B cell (primary cell): ENCODE data around the gene FHDC1. TPM values are rescaled to one million over a fixed set of nuclear protein-coding genes. Genes with fewer than 3 reads are reported as not detected.
A peak's percentile ranks its signal among the peaks of the same experiment; 100 is the strongest.

Source experiments
- ATAC-seq: fragments of 200-7000 bp; cut with Tn5 transposase; one replicate; pipeline ENCODE4 v1.10.0; 2021; ENCODE audit warnings: low read depth, mild to moderate bottlenecking, moderate number of reproducible peaks, moderate library complexity
- CTCF ChIA-PET: fragments of 350-600 bp; sonication (Branson Sonifier 250); formaldehyde crosslinking; loops from one replicate; lab custom pipeline; 2021; ENCODE audit warnings: antibody characterized with exemption, inconsistent platforms; lab: Charles Lee
- POLR2A ChIA-PET: fragments of 350-600 bp; sonication (Branson Sonifier 250); formaldehyde crosslinking; loops from one replicate; lab custom pipeline; 2021; ENCODE audit warnings: antibody characterized with exemption; lab: Charles Lee
- DNase-seq: peaks from one replicate; pipeline ENCODE4 v3.0.0; 2013
- H2AFZ ChIP-seq: 2 replicates; pipeline ENCODE4 v1.6.1; 2012; ENCODE audit warnings: mild to moderate bottlenecking, low read depth, low read length; ENCODE audit not compliant: insufficient read depth, poor library complexity, severe bottlenecking
- H3K27ac ChIP-seq, 2 donors: 1 replicate in 1 of 2; 2 replicates in 1 of 2; pipeline ENCODE4 v1.5.1; 2012 to 2013; ENCODE audit warnings: low read length in 2 of 2, mild to moderate bottlenecking in 2 of 2, moderate library complexity in 1 of 2
- H3K27me3 ChIP-seq, 4 experiments: fragments of 200-600 bp in 1 of 4; sonication (generic) in 1 of 4; replicated peaks in 1 of 4; 1 replicate in 2 of 4; 2 replicates in 2 of 4; pipeline versions ENCODE4 v1.6.1 to v1.7.0; 2013 to 2016; ENCODE audit warnings: low read length in 3 of 4, mild to moderate bottlenecking in 2 of 4, mixed read lengths in 1 of 4, moderate library complexity in 1 of 4; ENCODE audit not compliant: insufficient read depth in 4 of 4, control insufficient read depth in 3 of 4; ENCODE audit errors: control extremely low read depth in 1 of 4
- H3K36me3 ChIP-seq, 2 experiments: replicated peaks in 1 of 2; 1 replicate in 1 of 2; 2 replicates in 1 of 2; pipeline versions ENCODE4 v1.6.1 to v1.7.1; 2013; ENCODE audit warnings: low read length in 1 of 2; ENCODE audit not compliant: insufficient read depth in 2 of 2, control insufficient read depth in 1 of 2; ENCODE audit errors: control extremely low read depth in 1 of 2, extremely low read depth in 1 of 2
- H3K4me1 ChIP-seq, 2 donors: fragments of 200-600 bp in 1 of 2; sonication (generic) in 1 of 2; 1 replicate in 1 of 2; 2 replicates in 1 of 2; pipeline versions ENCODE4 v1.5.1 to v1.6.1; 2013 to 2017; ENCODE audit warnings: low read length in 2 of 2; ENCODE audit not compliant: control insufficient read depth in 2 of 2, insufficient read depth in 2 of 2
- H3K4me2 ChIP-seq: replicated peaks from 2 replicates; pipeline ENCODE3; 2012; ENCODE audit warnings: mild to moderate bottlenecking, low read depth, low read length; ENCODE audit not compliant: poor library complexity, severe bottlenecking
- H3K4me3 ChIP-seq, 5 experiments: fragments of 200-600 bp in 1 of 5; sonication (generic) in 1 of 5; 1 replicate in 3 of 5; 2 replicates in 2 of 5; pipeline versions ENCODE4 v1.5.1 to v1.7.0; 2011 to 2016; ENCODE audit warnings: low read length in 4 of 5, mild to moderate bottlenecking in 4 of 5, low read depth in 2 of 5, control low read depth in 1 of 5, moderate library complexity in 1 of 5; ENCODE audit not compliant: insufficient read depth in 1 of 5; ENCODE audit errors: control extremely low read depth in 1 of 5, extremely low read depth in 1 of 5
- H3K79me2 ChIP-seq: fragments of 200-600 bp; sonication (generic); one replicate; pipeline ENCODE4 v1.6.0; 2016; ENCODE audit warnings: low read length; ENCODE audit not compliant: control insufficient read depth, insufficient read depth
- H3K9ac ChIP-seq: fragments of 200-600 bp; sonication (generic); 2 replicates; pipeline ENCODE4 v1.6.1; 2017; ENCODE audit warnings: mild to moderate bottlenecking, low read length, moderate library complexity
- H3K9me3 ChIP-seq, 3 donors: one replicate each; pipeline versions ENCODE4 v1.6.1 to v1.7.1; 2013; ENCODE audit warnings: low read length in 2 of 3; ENCODE audit not compliant: control insufficient read depth in 2 of 3, insufficient read depth in 1 of 3; ENCODE audit errors: control extremely low read depth in 1 of 3
- H4K20me1 ChIP-seq: 2 replicates; pipeline ENCODE4 v1.6.0; 2012; ENCODE audit warnings: mild to moderate bottlenecking, low read length; ENCODE audit not compliant: insufficient read depth, control insufficient read depth, poor library complexity, severe bottlenecking
- H3K27ac Mint-ChIP-seq: one replicate; pipeline ENCODE4 v1.8.0; 2021; ENCODE audit warnings: mixed read lengths
- H3K27me3 Mint-ChIP-seq: one replicate; pipeline ENCODE4 v1.8.0; 2021; ENCODE audit warnings: mixed read lengths
- H3K4me1 Mint-ChIP-seq: one replicate; pipeline ENCODE4 v1.8.0; 2021; ENCODE audit warnings: mixed read lengths
- H3K4me3 Mint-ChIP-seq: one replicate; pipeline ENCODE4 v1.8.0; 2021; ENCODE audit warnings: mixed read lengths
- H3K9me3 Mint-ChIP-seq: one replicate; pipeline ENCODE4 v1.8.0; 2022; ENCODE audit warnings: mixed read lengths; ENCODE audit not compliant: insufficient read depth
- EZH2 ChIP-seq: IDR thresholded peaks from 2 replicates; pipeline ENCODE4 v1.6.1; 2012; ENCODE audit warnings: borderline replicate concordance, low read depth, mild to moderate bottlenecking, moderate library complexity, low read length; ENCODE audit not compliant: insufficient read depth, poor library complexity, severe bottlenecking
- WGBS: methylation state at CpG from one replicate; pipeline ENCODE4 v1.1.5; 2013; ENCODE audit warnings: missing lambda C conversion rate; ENCODE audit not compliant: insufficient coverage; 5-methylcytosine and 5-hydroxymethylcytosine counted together
- intact Hi-C: fragments of 100-400 bp; cut with micrococcal nuclease; formaldehyde crosslinking; loops from one replicate; pipeline ENCODE4 v1.10.0; 2022
- polyA plus RNA-seq: library from polyadenylated mRNA; depleted of rRNA; stranded (reverse); fragments of >200 nt; gene quantifications from 2 replicates; pipeline ENCODE4 v1.2.3, GENCODE V29; 2012
- total RNA-seq, 2 donors: library from RNA; stranded (reverse); fragments of 120-200 nt in 1 of 2; gene quantifications; 1 replicate in 1 of 2; 2 replicates in 1 of 2; pipeline versions ENCODE4 v1.2.3 to v1.2.4, GENCODE V29; 2013 to 2022
- TF ChIP-seq, protein P1 (sequence below): fragments of 200-600 bp; IDR thresholded peaks from one replicate; pipeline ENCODE4 v1.8.0; 2022; ENCODE audit warnings: antibody characterized with exemption, mild to moderate bottlenecking

The FHDC1 gene
- total and polyA plus RNA-seq, 2 donors (not counting 1 experiment from before 2014, with no cell fraction given): 0.13 to 0.57 TPM

GRCh38 chr4:152936446-152937335 is 568 bp downstream of the FHDC1 start:
- Mint-ChIP-seq H3K4me3 (peak overlapping the region; percentile 78), H3K4me1 (peaks cover 27% of the 10 kb centered on the region), H3K27ac (no peak overlapping the region), H3K27me3 (peaks cover 52% of the 10 kb centered on the region), H3K9me3 (no peaks in the 10 kb centered on the region)
- intact Hi-C loops: loop anchor here (2.0 kb wide), 1 partner anchor 192 kb away; no protein-coding TSS in a partner anchor
- peak overlapping the region; percentile 51 to 81 (median 60) for H3K4me3 ChIP-seq
- peak overlapping the region; percentile 65 for H3K9ac ChIP-seq
- peak; percentile 19 for ATAC-seq
- under 1% methylated on average over 88 of the region's 93 CpGs for WGBS
- H3K27ac ChIP-seq: no peak overlapping the region
- no peaks in the 10 kb centered on the region for H3K79me2 ChIP-seq
- TF ChIP-seq, protein P1, sequence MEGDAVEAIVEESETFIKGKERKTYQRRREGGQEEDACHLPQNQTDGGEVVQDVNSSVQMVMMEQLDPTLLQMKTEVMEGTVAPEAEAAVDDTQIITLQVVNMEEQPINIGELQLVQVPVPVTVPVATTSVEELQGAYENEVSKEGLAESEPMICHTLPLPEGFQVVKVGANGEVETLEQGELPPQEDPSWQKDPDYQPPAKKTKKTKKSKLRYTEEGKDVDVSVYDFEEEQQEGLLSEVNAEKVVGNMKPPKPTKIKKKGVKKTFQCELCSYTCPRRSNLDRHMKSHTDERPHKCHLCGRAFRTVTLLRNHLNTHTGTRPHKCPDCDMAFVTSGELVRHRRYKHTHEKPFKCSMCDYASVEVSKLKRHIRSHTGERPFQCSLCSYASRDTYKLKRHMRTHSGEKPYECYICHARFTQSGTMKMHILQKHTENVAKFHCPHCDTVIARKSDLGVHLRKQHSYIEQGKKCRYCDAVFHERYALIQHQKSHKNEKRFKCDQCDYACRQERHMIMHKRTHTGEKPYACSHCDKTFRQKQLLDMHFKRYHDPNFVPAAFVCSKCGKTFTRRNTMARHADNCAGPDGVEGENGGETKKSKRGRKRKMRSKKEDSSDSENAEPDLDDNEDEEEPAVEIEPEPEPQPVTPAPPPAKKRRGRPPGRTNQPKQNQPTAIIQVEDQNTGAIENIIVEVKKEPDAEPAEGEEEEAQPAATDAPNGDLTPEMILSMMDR: no peak
- peak; percentile 57 for TF ChIP-seq EZH2
- H3K4me1 ChIP-seq: peaks cover 23 to 25% of the 10 kb centered on the region in 2 donors
- peak overlapping the region; percentile 90 for H3K4me2 ChIP-seq
- peak overlapping the region; percentile 74 for H2AFZ ChIP-seq
- H4K20me1 ChIP-seq: no peaks in the 10 kb centered on the region
- H3K27me3 ChIP-seq: peaks cover 0 to 56% (median 27%) of the 10 kb centered on the region in 4 experiments
- peak; percentile 62 for DNase-seq
- CTCF ChIA-PET: interaction anchor here (2.7 kb wide), 1 partner anchor 147 kb away, joined by 8 read pairs; no protein-coding TSS in a partner anchor
- H3K36me3 ChIP-seq: no peaks in the 10 kb centered on the region
- POLR2A ChIA-PET: no interaction called here
- peaks cover 0 to 2% (median 0%) of the 10 kb centered on the region in 3 donors for H3K9me3 ChIP-seq
